B cell (primary cell): Measurements from ENCODE around the gene WWC2. TPM values are rescaled to one million over a fixed set of nuclear protein-coding genes. Genes with fewer than 3 reads are reported as not detected.

Experiments used
- ATAC-seq: fragments of 200-7000 bp; cut with Tn5 transposase; one replicate; pipeline ENCODE4 v1.10.0; 2021; ENCODE audit warnings: low read depth, mild to moderate bottlenecking, moderate number of reproducible peaks, moderate library complexity
- CTCF ChIA-PET: fragments of 350-600 bp; sonication (Branson Sonifier 250); formaldehyde crosslinking; loops from one replicate; lab custom pipeline; 2021; ENCODE audit warnings: antibody characterized with exemption, inconsistent platforms; lab: Charles Lee
- POLR2A ChIA-PET: fragments of 350-600 bp; sonication (Branson Sonifier 250); formaldehyde crosslinking; loops from one replicate; lab custom pipeline; 2021; ENCODE audit warnings: antibody characterized with exemption; lab: Charles Lee
- DNase-seq: peaks from one replicate; pipeline ENCODE4 v3.0.0; 2013
- H2AFZ ChIP-seq: 2 replicates; pipeline ENCODE4 v1.6.1; 2012; ENCODE audit warnings: mild to moderate bottlenecking, low read depth, low read length; ENCODE audit not compliant: insufficient read depth, poor library complexity, severe bottlenecking
- H3K27ac ChIP-seq, 2 donors: 1 replicate in 1 of 2; 2 replicates in 1 of 2; pipeline ENCODE4 v1.5.1; 2012 to 2013; ENCODE audit warnings: low read length in 2 of 2, mild to moderate bottlenecking in 2 of 2, moderate library complexity in 1 of 2
- H3K27me3 ChIP-seq, 4 experiments: fragments of 200-600 bp in 1 of 4; sonication (generic) in 1 of 4; replicated peaks in 1 of 4; 1 replicate in 2 of 4; 2 replicates in 2 of 4; pipeline versions ENCODE4 v1.6.1 to v1.7.0; 2013 to 2016; ENCODE audit warnings: low read length in 3 of 4, mild to moderate bottlenecking in 2 of 4, mixed read lengths in 1 of 4, moderate library complexity in 1 of 4; ENCODE audit not compliant: insufficient read depth in 4 of 4, control insufficient read depth in 3 of 4; ENCODE audit errors: control extremely low read depth in 1 of 4
- H3K36me3 ChIP-seq, 2 experiments: replicated peaks in 1 of 2; 1 replicate in 1 of 2; 2 replicates in 1 of 2; pipeline versions ENCODE4 v1.6.1 to v1.7.1; 2013; ENCODE audit warnings: low read length in 1 of 2; ENCODE audit not compliant: insufficient read depth in 2 of 2, control insufficient read depth in 1 of 2; ENCODE audit errors: control extremely low read depth in 1 of 2, extremely low read depth in 1 of 2
- H3K4me1 ChIP-seq, 2 donors: fragments of 200-600 bp in 1 of 2; sonication (generic) in 1 of 2; 1 replicate in 1 of 2; 2 replicates in 1 of 2; pipeline versions ENCODE4 v1.5.1 to v1.6.1; 2013 to 2017; ENCODE audit warnings: low read length in 2 of 2; ENCODE audit not compliant: control insufficient read depth in 2 of 2, insufficient read depth in 2 of 2
- H3K4me2 ChIP-seq: replicated peaks from 2 replicates; pipeline ENCODE3; 2012; ENCODE audit warnings: mild to moderate bottlenecking, low read depth, low read length; ENCODE audit not compliant: poor library complexity, severe bottlenecking
- H3K4me3 ChIP-seq, 5 experiments: fragments of 200-600 bp in 1 of 5; sonication (generic) in 1 of 5; 1 replicate in 3 of 5; 2 replicates in 2 of 5; pipeline versions ENCODE4 v1.5.1 to v1.7.0; 2011 to 2016; ENCODE audit warnings: low read length in 4 of 5, mild to moderate bottlenecking in 4 of 5, low read depth in 2 of 5, control low read depth in 1 of 5, moderate library complexity in 1 of 5; ENCODE audit not compliant: insufficient read depth in 1 of 5; ENCODE audit errors: control extremely low read depth in 1 of 5, extremely low read depth in 1 of 5
- H3K79me2 ChIP-seq: fragments of 200-600 bp; sonication (generic); one replicate; pipeline ENCODE4 v1.6.0; 2016; ENCODE audit warnings: low read length; ENCODE audit not compliant: control insufficient read depth, insufficient read depth
- H3K9ac ChIP-seq: fragments of 200-600 bp; sonication (generic); 2 replicates; pipeline ENCODE4 v1.6.1; 2017; ENCODE audit warnings: mild to moderate bottlenecking, low read length, moderate library complexity
- H3K9me3 ChIP-seq, 3 donors: one replicate each; pipeline versions ENCODE4 v1.6.1 to v1.7.1; 2013; ENCODE audit warnings: low read length in 2 of 3; ENCODE audit not compliant: control insufficient read depth in 2 of 3, insufficient read depth in 1 of 3; ENCODE audit errors: control extremely low read depth in 1 of 3
- H4K20me1 ChIP-seq: 2 replicates; pipeline ENCODE4 v1.6.0; 2012; ENCODE audit warnings: mild to moderate bottlenecking, low read length; ENCODE audit not compliant: insufficient read depth, control insufficient read depth, poor library complexity, severe bottlenecking
- H3K27ac Mint-ChIP-seq: one replicate; pipeline ENCODE4 v1.8.0; 2021; ENCODE audit warnings: mixed read lengths
- H3K27me3 Mint-ChIP-seq: one replicate; pipeline ENCODE4 v1.8.0; 2021; ENCODE audit warnings: mixed read lengths
- H3K4me1 Mint-ChIP-seq: one replicate; pipeline ENCODE4 v1.8.0; 2021; ENCODE audit warnings: mixed read lengths
- H3K4me3 Mint-ChIP-seq: one replicate; pipeline ENCODE4 v1.8.0; 2021; ENCODE audit warnings: mixed read lengths
- H3K9me3 Mint-ChIP-seq: one replicate; pipeline ENCODE4 v1.8.0; 2022; ENCODE audit warnings: mixed read lengths; ENCODE audit not compliant: insufficient read depth
- CTCF ChIP-seq: fragments of 200-600 bp; IDR thresholded peaks from one replicate; pipeline ENCODE4 v1.8.0; 2022; ENCODE audit warnings: antibody characterized with exemption, mild to moderate bottlenecking
- EZH2 ChIP-seq: IDR thresholded peaks from 2 replicates; pipeline ENCODE4 v1.6.1; 2012; ENCODE audit warnings: borderline replicate concordance, low read depth, mild to moderate bottlenecking, moderate library complexity, low read length; ENCODE audit not compliant: insufficient read depth, poor library complexity, severe bottlenecking
- WGBS: methylation state at CpG from one replicate; pipeline ENCODE4 v1.1.5; 2013; ENCODE audit warnings: missing lambda C conversion rate; ENCODE audit not compliant: insufficient coverage; 5-methylcytosine and 5-hydroxymethylcytosine counted together
- intact Hi-C: fragments of 100-400 bp; cut with micrococcal nuclease; formaldehyde crosslinking; loops from one replicate; pipeline ENCODE4 v1.10.0; 2022
- polyA plus RNA-seq: library from polyadenylated mRNA; depleted of rRNA; stranded (reverse); fragments of >200 nt; gene quantifications from 2 replicates; pipeline ENCODE4 v1.2.3, GENCODE V29; 2012
- total RNA-seq, 2 donors: library from RNA; stranded (reverse); fragments of 120-200 nt in 1 of 2; gene quantifications; 1 replicate in 1 of 2; 2 replicates in 1 of 2; pipeline versions ENCODE4 v1.2.3 to v1.2.4, GENCODE V29; 2013 to 2022

WWC2 gene
- total and polyA plus RNA-seq, 2 donors (not counting 1 experiment from before 2014, with no cell fraction given): 0.07 to 0.32 TPM

DNA sequence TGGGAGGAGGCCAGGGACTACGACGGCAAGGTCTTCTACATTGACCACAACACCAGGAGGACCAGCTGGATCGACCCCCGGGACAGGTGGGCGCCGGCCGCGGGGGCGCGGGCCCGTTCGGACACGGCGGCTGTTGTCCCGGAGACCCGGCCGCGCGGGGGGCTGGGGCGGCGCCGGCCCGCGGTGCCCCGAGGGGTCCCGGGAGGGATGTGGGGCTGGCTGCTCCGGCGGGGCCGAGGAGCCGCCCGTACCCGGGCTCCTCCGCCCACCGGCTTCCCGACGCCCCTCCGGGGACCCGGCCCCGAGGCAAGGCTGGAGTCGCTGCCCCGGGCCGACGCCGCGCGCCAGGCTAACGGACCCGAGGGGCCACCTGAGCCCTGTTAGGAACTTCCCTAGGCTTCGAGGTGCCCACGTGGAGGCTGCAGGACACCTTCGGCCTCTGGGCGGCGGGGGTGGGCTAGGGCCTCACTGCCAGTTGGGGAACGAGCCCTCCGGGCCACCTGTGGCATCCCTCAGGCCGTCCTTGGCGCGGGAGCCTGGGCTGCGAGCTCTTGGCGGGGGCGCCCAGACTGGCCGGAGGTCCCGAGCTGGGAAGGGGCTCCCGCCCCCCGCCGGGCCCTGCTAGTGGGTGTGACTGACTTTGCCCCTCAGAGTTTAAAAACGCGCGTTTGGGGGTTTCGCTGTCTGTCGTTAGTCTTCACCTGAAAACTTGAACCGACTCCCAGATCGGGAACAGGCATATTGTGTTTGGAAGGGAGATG, 660 bp downstream of the WWC2 start:
- Mint-ChIP-seq H3K27ac (no peak overlapping the region), H3K4me3 (peak overlapping the region; percentile 76), H3K27me3 (peaks cover 45% of the 10 kb centered on the region), H3K4me1 (peaks cover 8% of the 10 kb centered on the region), H3K9me3 (no peaks in the 10 kb centered on the region)
- ChIA-PET CTCF (no interaction called here), POLR2A (no interaction called here)
- Histone ChIP-seq H3K36me3 (no peaks in the 10 kb centered on the region), H4K20me1 (no peaks in the 10 kb centered on the region), H3K27me3 (peaks cover 0 to 42% (median 23%) of the 10 kb centered on the region in 4 experiments), H2AFZ (peak overlapping the region; percentile 63), H3K9ac (peak overlapping the region; percentile 58), H3K9me3 (peaks cover 0 to 16% (median 0%) of the 10 kb centered on the region in 3 donors), H3K79me2 (no peaks in the 10 kb centered on the region), H3K4me3 (peak overlapping the region; percentile 11 to 60 (median 49)), H3K27ac (no peak overlapping the region), H3K4me1 (peaks cover 19% of the 10 kb centered on the region in 2 donors), H3K4me2 (peak overlapping the region; percentile 75)
- TF ChIP-seq EZH2 (peak; percentile 42), CTCF (no peak)
- ATAC-seq (no peak), DNase-seq (peak; percentile 28)
- 4% methylated on average over 73 of the region's 73 CpGs for WGBS
- intact Hi-C loops: no loop called here

DNA sequence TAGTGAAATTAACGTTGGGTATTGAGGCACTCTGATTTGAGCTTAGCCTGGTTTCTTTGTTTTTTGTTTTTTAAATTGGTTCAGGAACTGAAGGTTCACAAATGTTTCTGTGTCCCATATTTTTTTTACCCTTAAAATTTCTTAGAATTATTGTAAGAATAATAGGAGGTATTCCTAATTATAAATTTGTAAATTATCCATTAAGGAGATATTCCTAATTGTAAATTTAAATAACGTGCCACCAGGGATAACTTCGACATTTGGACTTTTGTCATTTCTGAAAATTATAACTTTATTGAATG, 1.2 kb downstream of the WWC2 start:
- H4K20me1 ChIP-seq: no peaks in the 10 kb centered on the region
- ATAC-seq: no peak
- peaks cover 0 to 42% (median 23%) of the 10 kb centered on the region in 4 experiments for H3K27me3 ChIP-seq
- no peaks in the 10 kb centered on the region for H3K36me3 ChIP-seq
- H3K27ac ChIP-seq: no peak overlapping the region
- TF ChIP-seq CTCF (no peak), EZH2 (no peak)
- peak overlapping the region; percentile 63 for H2AFZ ChIP-seq
- no CpG with 5 or more reads among the region's 3 CpGs for WGBS
- no peak for DNase-seq
- Mint-ChIP-seq H3K4me3 (peak overlapping the region; percentile 76), H3K27me3 (peaks cover 46% of the 10 kb centered on the region), H3K4me1 (peaks cover 8% of the 10 kb centered on the region), H3K9me3 (no peaks in the 10 kb centered on the region), H3K27ac (no peak overlapping the region)
- intact Hi-C loops: no loop called here
- ChIA-PET CTCF (no interaction called here), POLR2A (no interaction called here)
- peak overlapping the region; percentile 75 for H3K4me2 ChIP-seq
- H3K4me1 ChIP-seq: peaks cover 19% of the 10 kb centered on the region in 2 donors
- peaks cover 0 to 16% (median 0%) of the 10 kb centered on the region in 3 donors for H3K9me3 ChIP-seq
- H3K9ac ChIP-seq: no peak overlapping the region
- no peaks in the 10 kb centered on the region for H3K79me2 ChIP-seq
- peak overlapping the region in 1 of 5 experiments; percentile 52 for H3K4me3 ChIP-seq
